Inferior parietal cortex (tissue), 1 donor: ENCODE data around the gene GLRX5.
A peak's percentile ranks its signal among the peaks of the same experiment; 100 is the strongest.

ENCODE experiments used
- DNase-seq: peaks from one replicate; pipeline ENCODE4 v3.0.0-alpha.2; 2016; ENCODE audit errors: extremely low spot score

GLRX5 gene

DNA sequence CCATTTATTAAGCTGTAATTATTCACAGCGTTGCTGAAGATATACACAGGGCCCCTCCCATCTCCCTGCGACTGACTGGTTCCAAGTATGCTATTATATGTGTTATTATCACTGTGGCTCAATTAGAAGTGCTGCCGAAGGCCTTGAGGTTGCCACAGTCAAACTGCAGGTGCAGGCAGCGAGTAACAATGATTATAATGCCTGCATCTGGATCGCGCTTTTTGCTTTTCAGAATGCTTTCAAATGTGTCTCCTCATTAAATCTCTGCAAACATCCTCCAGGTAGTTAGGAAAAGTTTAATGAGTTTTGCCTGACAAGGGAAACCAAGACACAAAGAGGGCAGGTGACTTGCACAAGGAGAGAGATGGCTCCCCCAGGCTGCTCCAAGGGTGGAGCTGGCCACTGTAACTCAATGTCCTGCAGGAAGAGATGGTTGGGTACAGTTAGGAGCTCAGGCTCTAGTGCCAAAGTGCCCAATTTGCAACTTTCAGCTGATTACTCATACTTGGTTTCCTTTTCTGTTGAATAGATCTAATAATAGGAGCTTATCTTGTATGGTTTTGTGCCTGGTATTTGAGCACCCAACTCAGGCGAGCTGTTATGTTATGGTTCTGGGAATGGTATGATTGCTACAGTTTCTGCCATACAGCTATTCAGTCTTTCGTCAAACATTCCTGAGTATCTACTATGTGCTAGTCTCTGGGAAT, 16.7 kb upstream of the GLRX5 start:
- DNase-seq = no peak

DNA sequence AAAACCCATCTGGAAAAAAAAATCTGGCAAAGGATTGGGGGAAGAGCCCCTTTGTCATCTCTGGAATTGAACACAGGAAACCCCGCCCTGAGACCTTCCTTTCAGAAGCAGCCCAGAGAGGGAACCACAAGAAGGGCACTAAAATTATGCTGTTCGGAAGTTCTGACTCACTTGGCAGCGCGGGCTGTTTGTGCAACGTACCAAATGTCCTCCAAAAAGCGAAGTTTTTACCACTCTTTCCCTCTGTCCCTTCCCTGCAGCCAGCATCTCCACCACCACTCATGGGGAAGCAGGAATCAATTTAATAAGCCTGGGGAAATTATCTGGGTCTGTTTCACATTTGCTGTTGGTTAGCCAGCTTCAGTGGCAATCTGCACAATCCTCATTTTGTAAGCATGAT, 15.2 kb upstream of the GLRX5 start:
- no peak for DNase-seq

DNA sequence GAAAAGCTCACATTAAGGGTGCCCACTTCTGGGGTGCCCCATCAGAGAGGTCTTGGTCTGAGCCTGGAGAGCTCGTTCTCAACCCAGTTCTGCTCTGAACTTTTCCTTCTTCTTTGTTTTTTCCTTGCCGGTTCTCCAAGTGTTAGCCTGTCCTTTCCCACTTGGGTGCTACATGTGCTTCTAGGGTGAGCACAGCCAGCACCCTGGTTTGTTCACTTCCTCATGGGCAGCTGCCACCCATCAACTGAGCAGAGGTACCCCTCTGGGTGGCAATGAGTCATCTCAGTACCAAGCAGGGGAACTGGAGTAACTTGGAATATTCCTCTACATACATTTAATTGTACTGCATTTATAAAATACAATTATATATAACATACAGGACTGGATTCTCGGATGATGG, 14.5 kb upstream of the GLRX5 start:
- no peak for DNase-seq

DNA sequence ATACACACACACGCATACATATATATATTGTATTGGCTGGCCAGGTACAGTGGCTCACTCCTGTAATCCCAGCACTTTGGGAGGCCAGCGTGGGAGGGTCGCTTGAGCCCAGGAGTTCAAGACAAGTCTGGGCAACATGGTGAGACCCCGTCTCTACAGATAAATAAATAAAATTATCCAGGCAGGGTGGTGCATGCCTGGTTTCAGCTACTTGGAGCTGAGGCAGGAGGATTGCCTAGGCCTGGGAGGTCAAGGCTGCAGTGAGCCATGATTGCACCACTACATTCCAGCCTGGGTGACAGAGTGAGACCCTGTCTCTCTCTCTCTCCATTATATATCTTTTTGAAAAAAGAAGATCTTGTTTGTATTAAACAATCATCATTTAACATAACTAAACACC, 13.8 kb upstream of the GLRX5 start:
- DNase-seq = no peak

DNA sequence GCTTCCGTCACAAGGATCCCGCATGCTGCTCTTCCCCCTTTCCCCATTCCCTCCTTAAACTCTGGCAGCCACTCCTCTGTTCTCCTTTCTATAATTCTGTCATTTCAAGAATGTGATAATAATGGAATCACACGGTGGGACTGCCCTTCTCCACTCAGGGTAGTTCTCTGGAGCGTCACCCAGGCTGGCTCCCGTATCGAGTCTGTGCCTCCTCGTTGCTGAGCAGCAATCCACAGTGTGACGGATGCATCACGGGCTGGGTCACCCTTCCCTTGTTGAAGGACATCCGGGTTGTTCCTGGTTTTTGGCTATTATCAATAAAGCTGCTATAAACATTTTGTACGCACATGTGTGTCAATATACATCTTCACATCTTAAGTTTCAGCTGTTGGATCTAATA, 12.7 kb upstream of the GLRX5 start:
- DNase-seq = no peak

DNA sequence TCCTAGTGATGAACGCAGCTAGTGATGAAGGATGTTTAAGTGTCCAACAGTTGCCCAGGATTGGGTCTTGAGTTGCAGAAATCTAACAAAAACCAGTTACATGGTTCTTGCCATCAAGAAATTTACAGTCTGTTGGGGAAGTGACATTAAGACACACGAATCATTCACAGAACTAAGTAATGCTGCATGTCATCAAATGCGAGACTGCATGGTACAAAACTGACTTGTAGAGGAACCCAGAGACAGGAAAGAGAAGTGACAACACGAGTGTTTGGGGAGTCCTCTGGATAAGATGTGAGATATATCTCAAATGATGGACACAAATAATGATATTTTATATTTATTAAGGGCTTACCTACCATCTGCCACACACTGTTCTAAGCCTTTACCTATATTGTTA, 12.3 kb upstream of the GLRX5 start:
- DNase-seq = no peak

DNA sequence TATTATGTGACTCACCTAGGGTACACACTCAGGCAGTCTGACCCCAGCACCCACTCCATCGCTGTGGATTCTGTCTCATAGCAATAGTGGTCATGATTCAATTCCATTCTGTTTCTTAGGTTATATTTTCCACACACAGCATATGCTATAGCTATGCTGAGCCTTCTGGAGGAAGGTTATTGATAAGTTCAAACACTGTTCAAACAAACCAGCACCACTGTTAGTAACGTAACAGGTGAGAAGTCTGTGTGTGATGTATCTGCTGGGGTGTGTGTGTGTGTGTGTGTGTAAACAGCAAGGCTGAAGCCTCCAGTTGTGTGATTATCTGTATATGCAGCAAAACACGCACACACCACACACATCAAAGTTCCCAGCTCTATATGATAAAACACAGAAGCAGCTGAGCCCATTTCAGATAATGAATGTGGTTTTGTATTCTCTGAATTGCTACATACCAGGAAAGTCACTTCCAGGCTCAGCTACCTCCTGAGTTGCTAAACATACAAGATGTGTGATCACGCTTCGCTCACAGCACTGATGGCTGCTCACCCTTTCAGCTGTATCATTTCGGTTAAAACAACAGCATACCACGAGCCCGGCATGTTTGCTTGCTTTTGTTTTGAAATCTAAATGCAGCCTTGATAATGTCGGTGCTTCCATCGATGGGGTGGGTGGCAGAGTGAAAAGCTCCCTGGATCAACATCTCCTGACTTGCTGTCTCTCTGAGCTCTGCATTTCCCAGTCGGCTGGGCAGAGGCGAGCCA, 11.6 kb upstream of the GLRX5 start:
- peak; percentile 53 for DNase-seq

DNA sequence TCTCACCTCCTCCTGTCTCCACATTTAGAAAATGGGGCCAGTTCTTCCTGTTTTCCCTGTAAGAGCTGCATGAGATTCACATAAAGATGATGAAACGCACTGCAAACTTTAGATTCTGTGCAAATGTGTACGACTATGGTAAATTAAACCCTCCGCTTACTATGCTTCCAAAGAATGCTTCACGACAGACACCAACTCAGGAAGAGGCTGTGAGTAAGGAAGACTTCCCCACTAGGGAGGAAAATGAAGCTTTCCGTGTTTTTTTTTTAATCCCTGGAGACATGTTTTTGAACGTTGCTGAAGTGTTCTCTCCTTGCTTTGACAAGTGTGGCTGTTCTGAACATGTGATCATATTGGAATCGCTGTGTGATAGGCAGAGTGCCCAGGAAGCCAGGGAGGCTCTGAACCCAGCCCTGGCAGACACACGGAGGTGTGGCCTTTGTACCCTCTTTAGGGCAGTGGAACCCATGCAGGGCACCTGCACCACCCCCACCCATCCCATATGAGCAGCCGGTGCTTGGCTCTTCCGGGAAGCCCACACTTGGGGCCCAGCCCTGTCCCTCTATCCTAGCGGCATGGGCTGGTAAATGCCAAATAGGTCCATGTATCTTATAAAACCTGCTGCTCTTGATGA, 10.9 kb upstream of the GLRX5 start:
- no peak for DNase-seq

DNA sequence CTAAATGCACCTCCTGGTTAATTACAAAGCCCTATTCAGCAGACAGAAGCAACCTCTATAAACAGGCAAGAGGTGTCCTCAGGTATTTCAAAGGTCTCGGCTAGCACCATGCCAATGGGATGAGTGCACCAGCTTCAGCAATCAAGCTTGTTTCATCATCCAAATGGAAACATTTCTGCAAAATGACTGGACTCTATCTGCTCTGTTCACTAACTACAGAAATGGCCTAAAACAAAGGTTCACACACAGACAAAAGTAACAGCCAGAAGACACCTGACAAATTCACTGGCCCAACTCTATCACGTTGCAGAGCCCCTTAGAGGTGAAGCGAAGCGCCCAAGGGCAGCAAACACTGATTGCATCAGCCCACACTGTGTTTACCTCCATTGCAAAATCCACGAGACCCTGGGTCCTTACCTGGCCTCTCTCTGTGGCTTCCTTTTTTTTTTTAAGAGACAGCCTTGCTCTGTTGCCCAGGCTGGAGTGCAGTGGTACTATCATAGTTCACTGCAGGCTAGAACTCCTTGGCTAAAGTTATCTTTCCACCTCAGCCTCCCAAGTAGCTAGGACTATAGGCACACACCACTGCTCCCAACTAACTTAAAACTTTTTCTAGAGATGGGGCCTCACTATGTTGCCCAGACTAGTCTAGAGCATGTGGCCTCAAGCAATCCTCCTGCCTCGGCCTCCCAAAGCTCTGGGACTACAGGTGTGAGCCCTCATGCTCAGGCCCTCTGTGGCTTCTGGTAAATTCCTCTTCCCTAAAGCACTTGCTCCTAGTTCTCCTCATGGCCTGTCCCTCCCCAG, 9.9 kb upstream of the GLRX5 start:
- DNase-seq = no peak

DNA sequence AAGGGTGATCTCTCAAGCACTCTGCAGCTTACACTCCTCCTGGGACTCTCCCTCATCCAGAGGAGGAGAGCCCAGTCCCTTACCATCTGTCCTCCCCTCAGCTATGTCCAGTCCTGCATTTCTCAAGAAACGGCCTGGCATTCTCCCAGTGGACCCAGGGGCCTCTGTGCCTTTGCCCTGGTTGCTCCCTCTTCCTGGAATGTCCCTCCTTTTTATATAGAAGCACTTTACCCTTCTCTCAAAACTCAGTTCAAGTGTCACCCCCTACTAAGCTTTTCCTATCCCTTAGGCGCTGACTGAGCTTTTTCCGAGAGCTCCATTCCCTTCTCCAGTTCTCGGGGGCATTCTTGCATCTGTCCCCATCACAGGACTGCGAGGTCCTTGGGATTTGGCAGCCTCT, 8.9 kb upstream of the GLRX5 start:
- no peak for DNase-seq

DNA sequence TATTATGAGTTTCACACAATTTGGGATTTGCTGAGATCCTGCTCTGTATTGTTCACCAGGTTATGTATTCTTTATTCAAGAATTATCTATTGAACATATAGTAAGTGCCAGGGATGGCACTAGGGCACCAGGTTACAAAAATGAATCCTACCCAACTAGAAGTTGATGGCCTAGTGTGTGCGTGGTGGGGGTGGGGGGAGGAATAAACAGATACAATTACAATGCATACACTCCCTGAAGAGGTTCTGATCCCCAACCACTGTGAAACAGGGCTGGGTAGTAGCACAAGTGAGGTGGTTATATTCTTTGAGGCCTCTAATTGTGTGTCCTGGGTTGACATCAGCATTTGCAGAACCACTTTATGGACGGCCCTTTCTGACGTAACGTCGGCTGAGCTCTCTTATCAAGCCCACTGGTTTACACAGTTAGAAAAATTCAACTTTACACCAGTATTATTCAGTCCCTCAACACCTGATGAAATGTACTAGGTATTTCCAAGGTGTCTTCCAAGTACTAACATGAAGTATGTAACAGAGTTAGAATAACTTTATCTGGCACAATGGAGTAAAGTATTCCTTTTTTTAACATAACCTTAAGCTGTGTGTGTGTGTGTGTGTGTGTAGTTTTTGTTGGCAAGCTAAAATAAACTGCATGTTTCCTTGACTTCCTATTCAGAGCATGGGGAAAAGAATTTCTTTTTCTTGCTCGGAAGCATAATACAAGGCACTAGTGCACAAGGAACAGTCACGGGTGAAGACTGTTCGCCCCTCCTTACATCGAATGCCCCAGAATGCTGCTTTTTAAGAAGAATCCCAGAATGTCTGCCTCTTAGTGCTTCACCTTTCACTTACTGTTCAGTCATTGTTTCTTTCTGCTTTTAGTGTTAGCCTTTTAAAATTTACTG, 8.1 kb upstream of the GLRX5 start:
- no peak for DNase-seq

DNA sequence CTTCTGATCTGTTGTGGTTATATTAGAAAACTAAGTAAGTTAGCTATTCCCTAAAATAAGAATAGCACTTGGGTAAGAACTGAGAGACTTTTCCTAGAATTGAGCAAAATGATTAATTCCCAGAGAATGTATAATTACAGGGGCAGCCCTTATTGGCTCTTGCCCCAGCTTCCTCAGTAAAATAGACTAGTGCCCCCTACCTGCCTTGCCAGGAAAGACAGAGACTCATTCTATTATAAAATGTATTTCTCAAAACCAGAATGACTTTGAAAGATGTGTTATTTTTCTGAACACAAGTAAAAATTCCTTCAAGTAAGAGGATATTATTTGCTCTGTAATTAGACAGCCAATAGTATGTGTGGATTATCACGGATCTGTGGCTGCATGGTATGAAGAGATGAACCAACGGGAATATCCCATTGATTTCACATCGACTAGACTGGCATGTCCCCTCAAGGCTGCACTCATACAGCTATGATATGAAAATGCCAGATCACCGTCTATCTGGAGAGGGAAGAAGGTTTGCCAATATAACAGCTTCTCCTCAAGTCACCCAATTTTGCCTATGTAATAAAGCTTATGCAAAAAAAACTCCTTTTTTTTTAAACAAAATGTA, 7.4 kb upstream of the GLRX5 start:
- DNase-seq = peak; percentile 75

DNA sequence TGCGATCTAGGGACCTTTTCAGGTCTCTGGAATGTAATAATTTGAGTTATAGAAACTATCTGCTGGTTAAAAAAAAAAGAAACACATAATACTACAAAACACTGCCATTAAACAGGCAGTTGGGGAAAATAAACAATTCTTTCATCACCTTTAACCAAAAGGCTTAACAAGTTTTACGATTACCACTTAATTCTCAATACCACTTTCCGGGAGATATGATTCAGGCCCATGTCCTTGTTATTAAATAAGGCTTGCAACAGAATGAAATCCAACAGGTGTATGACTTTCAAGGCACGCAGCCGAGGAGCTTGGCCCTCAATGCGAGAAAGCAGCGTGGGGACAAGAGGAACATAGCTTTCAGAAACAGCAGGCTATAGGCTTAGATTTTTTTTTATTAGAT, 5.6 kb upstream of the GLRX5 start:
- no peak for DNase-seq

DNA sequence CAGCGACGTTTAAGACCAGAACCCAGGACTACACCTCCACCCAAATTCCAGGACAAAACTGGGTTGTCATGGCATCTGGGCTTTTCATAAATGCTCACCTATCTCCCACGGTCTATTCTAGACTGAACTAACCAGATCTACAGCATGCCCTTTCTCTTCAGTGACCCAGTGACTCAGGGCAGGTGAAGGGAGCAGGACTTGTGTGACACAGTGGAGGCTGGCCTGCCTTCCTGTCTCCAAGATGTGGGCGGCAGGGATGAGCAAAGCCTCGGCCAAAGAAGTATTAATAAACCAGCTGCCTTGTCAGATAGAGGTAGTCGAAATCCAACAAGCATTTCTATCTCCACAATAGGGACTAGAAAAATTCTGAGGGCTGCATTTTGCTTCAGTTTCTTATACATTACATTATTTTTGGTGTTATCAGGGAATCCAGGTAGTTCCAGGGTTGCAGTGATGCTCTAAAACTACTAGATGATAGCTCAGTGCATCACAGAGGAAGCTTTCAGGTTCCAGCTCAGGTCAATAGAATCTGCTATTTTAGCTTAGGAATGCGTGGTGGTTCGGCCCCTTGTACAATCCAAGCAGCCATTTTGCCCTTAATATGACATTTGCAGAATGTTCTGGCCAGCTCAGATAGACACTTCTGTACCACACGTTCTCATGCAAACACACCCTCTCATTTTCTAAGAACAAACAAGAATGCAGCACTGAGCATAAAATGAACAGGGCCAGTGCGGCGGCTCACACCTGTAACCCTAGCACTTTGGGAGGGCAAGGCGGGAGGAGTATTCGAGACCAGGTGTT, 4.2 kb upstream of the GLRX5 start:
- no peak for DNase-seq

DNA sequence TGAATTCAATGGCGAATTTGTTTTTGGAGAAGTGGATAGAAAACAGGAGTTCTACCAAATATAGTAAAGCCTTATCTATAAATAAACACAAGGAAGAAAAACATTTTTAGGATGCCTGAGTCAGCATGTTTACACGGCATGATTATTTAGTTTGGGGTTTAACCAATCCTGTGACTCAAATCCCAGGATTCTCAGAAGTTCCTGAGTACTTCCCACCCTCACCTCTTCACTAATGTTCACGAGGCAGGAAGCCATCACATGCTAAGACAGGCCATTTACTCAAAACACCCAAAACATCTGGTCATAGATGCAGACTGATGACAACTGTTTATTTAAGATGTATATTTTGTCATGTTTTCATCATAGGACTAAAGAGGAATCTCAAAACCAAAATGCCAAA, 3.4 kb upstream of the GLRX5 start:
- no peak for DNase-seq

DNA sequence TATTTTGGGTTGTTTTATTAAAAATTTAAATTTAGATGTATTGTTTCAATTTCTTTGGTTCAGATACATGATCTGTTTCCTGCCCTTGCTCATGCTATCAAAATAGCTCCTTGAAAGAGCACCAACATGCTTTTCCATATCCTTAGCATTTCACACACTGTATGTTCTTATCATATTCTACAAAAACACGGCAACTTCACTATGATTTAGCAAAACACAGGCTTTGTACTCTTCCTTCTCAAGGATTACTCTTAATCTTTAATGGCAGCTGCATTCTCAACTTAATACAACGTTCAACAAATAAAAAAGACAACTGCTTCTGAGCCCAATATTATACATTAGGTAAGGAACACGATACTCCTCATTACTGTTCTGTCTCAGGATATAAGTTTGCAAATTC, 2.9 kb upstream of the GLRX5 start:
- no peak for DNase-seq

DNA sequence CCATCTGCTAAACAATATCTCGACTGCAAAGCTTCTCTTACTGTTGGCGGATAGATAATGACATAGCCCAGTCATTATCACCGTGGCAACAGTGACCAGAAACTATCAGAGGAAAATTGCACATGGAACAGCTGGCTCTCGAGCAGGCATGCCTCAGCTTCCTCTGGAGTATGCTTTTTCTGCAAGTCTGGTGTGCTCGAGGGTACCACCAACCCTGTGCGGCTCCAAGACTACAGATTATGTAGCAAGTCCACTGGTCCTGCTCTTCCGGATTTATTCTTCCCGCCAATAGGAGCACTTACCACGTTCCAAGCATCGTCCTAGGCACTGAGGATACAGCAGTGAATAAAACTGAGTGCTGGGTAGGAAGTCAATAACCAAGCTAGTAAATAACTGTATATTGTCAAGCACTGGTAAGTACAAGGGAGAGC, 1.4 kb upstream of the GLRX5 start:
- no peak for DNase-seq

DNA sequence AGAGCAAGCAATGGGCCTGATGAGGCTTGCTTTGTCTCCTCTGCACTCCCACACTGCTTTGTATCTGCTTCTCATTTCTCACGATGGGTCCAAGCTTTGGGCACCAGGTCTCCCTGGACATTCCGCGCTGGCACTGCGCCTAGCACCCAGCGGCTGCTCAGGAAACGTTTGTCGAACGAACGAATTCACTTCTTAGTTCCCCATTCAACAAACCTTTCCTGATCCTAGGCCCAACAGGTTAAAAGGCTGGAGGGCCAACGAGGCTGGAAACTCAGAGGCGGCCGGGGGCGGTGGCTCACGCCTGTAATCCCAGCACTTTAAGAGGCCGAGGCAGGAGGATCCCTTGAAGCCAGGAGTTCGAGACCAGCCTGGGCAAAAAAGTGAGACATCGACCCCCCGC, 1.0 kb upstream of the GLRX5 start:
- no peak for DNase-seq

DNA sequence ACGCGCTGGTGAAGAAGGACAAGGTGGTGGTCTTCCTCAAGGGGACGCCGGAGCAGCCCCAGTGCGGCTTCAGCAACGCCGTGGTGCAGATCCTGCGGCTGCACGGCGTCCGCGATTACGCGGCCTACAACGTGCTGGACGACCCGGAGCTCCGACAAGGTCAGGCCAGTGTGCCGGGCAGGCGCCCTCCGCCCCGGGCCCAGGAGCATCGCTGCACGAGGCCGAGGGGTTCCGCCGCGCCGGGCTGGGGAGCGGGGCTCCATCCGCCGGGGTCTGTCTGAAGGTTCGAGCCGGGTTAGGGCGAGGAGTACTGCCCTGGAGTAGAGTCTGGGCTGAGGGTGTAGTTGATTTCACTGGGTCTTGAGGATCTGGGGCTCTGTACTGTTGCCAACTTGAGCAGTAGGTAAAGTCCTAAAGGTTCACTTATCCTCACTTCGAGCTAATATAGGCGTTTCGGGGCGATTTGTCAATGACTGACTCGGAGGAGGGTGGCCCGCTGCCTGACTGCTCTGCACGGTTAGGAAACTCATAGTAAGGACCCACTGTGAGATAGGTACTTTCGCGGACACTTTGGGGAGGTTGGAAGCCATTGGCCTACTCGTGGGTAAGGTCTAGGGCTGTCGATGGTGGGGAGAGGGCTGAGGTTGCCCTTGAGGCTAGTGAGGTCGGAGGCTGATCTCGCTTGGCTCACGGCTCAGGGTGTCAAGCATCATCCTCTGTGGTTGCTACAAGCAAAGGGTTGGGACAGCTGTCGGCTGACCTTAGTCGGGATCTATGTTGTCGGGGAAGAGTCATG, 574 bp downstream of the GLRX5 start:
- DNase-seq = no peak
